ENCODE results near the gene IL6R. TPM values are rescaled to one million over a fixed set of nuclear protein-coding genes. Genes with fewer than 3 reads are reported as not detected.
A peak's percentile ranks its signal among the peaks of the same experiment; 100 is the strongest.

The IL6R gene
- total RNA-seq, 1 donor from 2014 or later, result 10.4 TPM

DNA sequence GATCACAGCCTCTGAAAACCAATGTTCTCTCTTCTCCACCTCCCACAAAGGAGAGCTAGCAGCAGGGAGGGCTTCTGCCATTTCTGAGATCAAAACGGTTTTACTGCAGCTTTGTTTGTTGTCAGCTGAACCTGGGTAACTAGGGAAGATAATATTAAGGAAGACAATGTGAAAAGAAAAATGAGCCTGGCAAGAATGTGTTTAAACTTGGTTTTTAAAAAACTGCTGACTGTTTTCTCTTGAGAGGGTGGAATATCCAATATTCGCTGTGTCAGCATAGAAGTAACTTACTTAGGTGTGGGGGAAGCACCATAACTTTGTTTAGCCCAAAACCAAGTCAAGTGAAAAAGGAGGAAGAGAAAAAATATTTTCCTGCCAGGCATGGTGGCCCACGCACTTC is 61.1 kb downstream of the IL6R start:
- Mint-ChIP-seq H3K27ac (ENCODE audit: unreplicated experiment) (peak overlapping the region; percentile 70), H3K36me3 (ENCODE audit: unreplicated experiment) (peaks cover 15% of the 10 kb centered on the region), H3K9me3 (ENCODE audit: unreplicated experiment) (no peaks in the 10 kb centered on the region), H3K4me1 (ENCODE audit: unreplicated experiment) (peaks cover 39% of the 10 kb centered on the region), H3K4me3 (ENCODE audit: unreplicated experiment) (no peak overlapping the region), H3K27me3 (ENCODE audit: unreplicated experiment) (no peaks in the 10 kb centered on the region)
- DNase-seq (ENCODE audit: extremely low spot score, unreplicated experiment), result no peak
- TF ChIP-seq, protein P1, sequence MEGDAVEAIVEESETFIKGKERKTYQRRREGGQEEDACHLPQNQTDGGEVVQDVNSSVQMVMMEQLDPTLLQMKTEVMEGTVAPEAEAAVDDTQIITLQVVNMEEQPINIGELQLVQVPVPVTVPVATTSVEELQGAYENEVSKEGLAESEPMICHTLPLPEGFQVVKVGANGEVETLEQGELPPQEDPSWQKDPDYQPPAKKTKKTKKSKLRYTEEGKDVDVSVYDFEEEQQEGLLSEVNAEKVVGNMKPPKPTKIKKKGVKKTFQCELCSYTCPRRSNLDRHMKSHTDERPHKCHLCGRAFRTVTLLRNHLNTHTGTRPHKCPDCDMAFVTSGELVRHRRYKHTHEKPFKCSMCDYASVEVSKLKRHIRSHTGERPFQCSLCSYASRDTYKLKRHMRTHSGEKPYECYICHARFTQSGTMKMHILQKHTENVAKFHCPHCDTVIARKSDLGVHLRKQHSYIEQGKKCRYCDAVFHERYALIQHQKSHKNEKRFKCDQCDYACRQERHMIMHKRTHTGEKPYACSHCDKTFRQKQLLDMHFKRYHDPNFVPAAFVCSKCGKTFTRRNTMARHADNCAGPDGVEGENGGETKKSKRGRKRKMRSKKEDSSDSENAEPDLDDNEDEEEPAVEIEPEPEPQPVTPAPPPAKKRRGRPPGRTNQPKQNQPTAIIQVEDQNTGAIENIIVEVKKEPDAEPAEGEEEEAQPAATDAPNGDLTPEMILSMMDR (IDR thresholded peaks at IDR 0.05), result no peak

DNA sequence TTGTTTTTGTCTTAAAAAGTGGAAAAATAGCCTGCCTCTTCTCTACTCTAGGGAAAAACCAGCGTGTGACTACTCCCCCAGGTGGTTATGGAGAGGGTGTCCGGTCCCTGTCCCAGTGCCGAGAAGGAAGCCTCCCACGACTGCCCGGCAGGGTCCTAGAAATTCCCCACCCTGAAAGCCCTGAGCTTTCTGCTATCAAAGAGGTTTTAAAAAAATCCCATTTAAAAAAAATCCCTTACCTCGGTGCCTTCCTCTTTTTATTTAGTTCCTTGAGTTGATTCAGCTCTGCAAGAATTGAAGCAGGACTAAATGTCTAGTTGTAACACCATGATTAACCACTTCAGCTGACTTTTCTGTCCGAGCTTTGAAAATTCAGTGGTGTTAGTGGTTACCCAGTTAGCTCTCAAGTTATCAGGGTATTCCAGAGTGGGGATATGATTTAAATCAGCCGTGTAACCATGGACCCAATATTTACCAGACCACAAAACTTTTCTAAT is 61.8 kb downstream of the IL6R start:
- peaks cover 38% of the 10 kb centered on the region for H3K4me1 Mint-ChIP-seq (ENCODE audit: unreplicated experiment)
- H3K36me3 Mint-ChIP-seq (ENCODE audit: unreplicated experiment), result peaks cover 13% of the 10 kb centered on the region
- H3K9me3 Mint-ChIP-seq (ENCODE audit: unreplicated experiment), result no peaks in the 10 kb centered on the region
- peak overlapping the region; percentile 14 for H3K27ac Mint-ChIP-seq (ENCODE audit: unreplicated experiment)
- TF ChIP-seq, protein P1 (IDR thresholded peaks at IDR 0.05), result peak; percentile 50
- no peak for DNase-seq (ENCODE audit: extremely low spot score, unreplicated experiment)
- H3K27me3 Mint-ChIP-seq (ENCODE audit: unreplicated experiment), result no peaks in the 10 kb centered on the region
- H3K4me3 Mint-ChIP-seq (ENCODE audit: unreplicated experiment), result no peak overlapping the region

DNA sequence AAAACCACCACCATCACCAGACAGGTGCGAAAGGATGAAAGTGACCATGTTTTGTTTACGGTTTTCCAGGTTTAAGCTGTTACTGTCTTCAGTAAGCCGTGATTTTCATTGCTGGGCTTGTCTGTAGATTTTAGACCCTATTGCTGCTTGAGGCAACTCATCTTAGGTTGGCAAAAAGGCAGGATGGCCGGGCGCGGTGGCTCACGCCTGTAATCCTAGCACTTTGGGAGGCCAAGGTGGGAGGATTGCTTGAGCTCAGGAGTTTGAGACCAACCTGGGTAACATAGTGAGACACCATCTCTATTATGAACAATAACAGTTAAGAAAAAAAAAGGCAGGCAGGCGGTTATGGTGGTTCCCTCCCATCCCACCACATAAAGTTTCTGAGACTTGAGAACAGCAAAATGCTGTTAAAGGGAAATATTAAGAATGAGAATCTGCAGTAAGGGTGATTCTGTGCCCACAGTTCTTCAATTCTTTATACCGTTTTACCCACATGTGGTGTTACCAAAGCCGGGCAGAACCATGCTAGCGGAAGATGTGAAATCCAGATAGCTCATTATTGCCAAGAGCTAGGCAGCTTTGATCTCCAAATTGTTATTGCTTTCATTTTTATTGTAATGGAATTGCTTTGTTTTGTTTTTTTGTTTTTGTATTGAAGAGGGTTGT is 62.4 kb downstream of the IL6R start:
- DNase-seq (ENCODE audit: extremely low spot score, unreplicated experiment), result no peak
- Mint-ChIP-seq H3K27ac (ENCODE audit: unreplicated experiment) (no peak overlapping the region), H3K36me3 (ENCODE audit: unreplicated experiment) (peaks cover 10% of the 10 kb centered on the region), H3K9me3 (ENCODE audit: unreplicated experiment) (no peaks in the 10 kb centered on the region), H3K4me1 (ENCODE audit: unreplicated experiment) (peaks cover 35% of the 10 kb centered on the region), H3K4me3 (ENCODE audit: unreplicated experiment) (no peak overlapping the region), H3K27me3 (ENCODE audit: unreplicated experiment) (no peaks in the 10 kb centered on the region)
- TF ChIP-seq, protein P1 (IDR thresholded peaks at IDR 0.05), result no peak

DNA sequence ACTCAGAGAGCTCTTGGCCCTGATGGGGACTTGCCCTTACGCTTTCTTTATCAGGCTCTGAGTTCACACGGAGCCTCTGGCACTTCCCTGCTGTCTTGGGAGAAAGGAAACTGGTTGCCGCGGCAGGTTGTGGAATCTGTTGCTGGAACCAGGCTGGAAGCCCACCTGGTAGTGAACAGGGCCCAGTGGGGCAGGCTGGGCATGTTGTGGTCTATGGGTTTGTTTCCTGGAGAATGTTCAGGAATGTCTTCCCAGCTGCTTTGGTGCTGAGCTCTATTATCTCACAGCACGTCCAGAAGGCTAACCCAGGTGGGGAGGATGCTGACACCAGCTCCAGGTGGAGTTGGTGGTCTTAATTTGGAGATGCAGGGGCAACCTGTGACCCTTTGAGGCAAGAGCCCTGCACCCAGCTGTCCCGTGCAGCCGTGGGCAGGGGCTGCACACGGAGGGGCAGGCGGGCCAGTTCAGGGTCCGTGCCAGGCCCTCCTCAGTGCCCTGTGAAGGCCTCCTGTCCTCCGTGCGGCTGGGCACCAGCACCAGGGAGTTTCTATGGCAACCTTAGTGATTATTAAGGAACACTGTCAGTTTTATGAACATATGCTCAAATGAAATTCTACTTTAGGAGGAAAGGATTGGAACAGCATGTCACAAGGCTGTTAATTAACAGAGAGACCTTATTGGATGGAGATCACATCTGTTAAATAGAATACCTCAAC is 63.5 kb downstream of the IL6R start:
- H3K36me3 Mint-ChIP-seq (ENCODE audit: unreplicated experiment), result peaks cover 8% of the 10 kb centered on the region
- H3K27me3 Mint-ChIP-seq (ENCODE audit: unreplicated experiment), result no peaks in the 10 kb centered on the region
- H3K4me3 Mint-ChIP-seq (ENCODE audit: unreplicated experiment), result no peak overlapping the region
- H3K27ac Mint-ChIP-seq (ENCODE audit: unreplicated experiment), result no peak overlapping the region
- TF ChIP-seq, protein P1 (IDR thresholded peaks at IDR 0.05), result no peak
- no peak for DNase-seq (ENCODE audit: extremely low spot score, unreplicated experiment)
- no peaks in the 10 kb centered on the region for H3K9me3 Mint-ChIP-seq (ENCODE audit: unreplicated experiment)
- H3K4me1 Mint-ChIP-seq (ENCODE audit: unreplicated experiment), result peaks cover 26% of the 10 kb centered on the region

DNA sequence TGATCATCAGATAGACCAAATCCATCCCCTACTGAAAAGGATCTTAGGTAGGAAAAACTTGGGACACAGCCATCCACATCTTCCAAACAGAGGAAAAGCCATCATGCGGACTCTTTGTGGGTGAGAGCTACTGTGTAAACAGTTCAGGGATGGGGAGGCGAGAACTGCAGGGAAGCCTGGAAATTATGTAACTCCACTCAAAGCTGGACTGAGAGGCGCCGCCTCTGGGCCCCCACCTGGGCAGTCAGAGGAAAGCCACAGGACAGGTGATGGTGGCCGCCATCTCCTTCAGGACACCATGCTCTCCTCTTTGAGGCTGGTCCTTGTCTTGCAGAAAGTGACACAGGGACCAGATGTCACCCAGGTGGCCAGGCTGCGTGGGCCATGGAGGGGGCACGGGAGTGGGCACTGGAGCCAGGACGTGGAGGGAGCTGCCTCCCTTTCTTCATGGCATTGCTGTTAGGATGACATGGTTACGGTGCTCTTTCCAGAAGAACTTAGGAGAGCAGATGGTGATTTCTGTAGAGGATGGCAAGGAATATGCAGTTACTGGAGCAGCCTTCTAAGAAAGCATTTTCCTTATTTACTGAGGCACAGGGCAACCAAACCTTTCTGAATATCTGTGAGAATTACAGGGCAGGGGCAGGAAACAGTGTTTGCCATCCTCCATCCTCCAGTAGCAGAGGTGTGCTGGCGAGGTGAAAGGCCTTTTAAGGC is 64.9 kb downstream of the IL6R start:
- H3K27me3 Mint-ChIP-seq (ENCODE audit: unreplicated experiment), result no peaks in the 10 kb centered on the region
- no peak overlapping the region for H3K4me3 Mint-ChIP-seq (ENCODE audit: unreplicated experiment)
- peaks cover 8% of the 10 kb centered on the region for H3K36me3 Mint-ChIP-seq (ENCODE audit: unreplicated experiment)
- TF ChIP-seq, protein P1 (IDR thresholded peaks at IDR 0.05), result no peak
- no peaks in the 10 kb centered on the region for H3K9me3 Mint-ChIP-seq (ENCODE audit: unreplicated experiment)
- peaks cover 18% of the 10 kb centered on the region for H3K4me1 Mint-ChIP-seq (ENCODE audit: unreplicated experiment)
- no peak overlapping the region for H3K27ac Mint-ChIP-seq (ENCODE audit: unreplicated experiment)
- no peak for DNase-seq (ENCODE audit: extremely low spot score, unreplicated experiment)
